Nephron (organoid): ENCODE measurements around the gene TNIK.

Experiments
- H3K27ac Mint-ChIP-seq, 3 experiments: 2 replicates each; pipeline ENCODE4 v1.8.0; 2020; ENCODE audit warnings: mixed read lengths in 3 of 3, mild to moderate bottlenecking in 2 of 3, moderate library complexity in 1 of 3
- H3K27me3 Mint-ChIP-seq: 2 replicates; pipeline ENCODE4 v1.8.0; 2021; ENCODE audit warnings: low read depth, mild to moderate bottlenecking, moderate library complexity, mixed read lengths
- H3K36me3 Mint-ChIP-seq: 2 replicates; pipeline ENCODE4 v1.8.0; 2020; ENCODE audit warnings: low read depth, mixed read lengths
- H3K4me1 Mint-ChIP-seq: 2 replicates; pipeline ENCODE4 v1.8.0; 2020; ENCODE audit warnings: mixed read lengths
- H3K4me3 Mint-ChIP-seq, 3 experiments: 2 replicates each; pipeline ENCODE4 v1.8.0; 2020; ENCODE audit warnings: mild to moderate bottlenecking in 3 of 3, mixed read lengths in 3 of 3, moderate library complexity in 2 of 3
- H3K9me3 Mint-ChIP-seq: 2 replicates; pipeline ENCODE4 v1.8.0; 2020; ENCODE audit warnings: mixed read lengths
- CTCF ChIP-seq, 3 experiments: fragments of 200-600 bp; sonication (generic); IDR thresholded peaks; one replicate each; pipeline ENCODE4 v1.5.0; 2021; ENCODE audit warnings: antibody characterized with exemption in 3 of 3; ENCODE audit not compliant: unreplicated experiment in 3 of 3

The TNIK gene

GRCh38 chr3:171366043-171366442, 94.2 kb downstream of the TNIK start:
- Mint-ChIP-seq H3K9me3 (no peaks in the 10 kb centered on the region), H3K4me1 (peaks cover 45% of the 10 kb centered on the region), H3K27me3 (no peaks in the 10 kb centered on the region), H3K27ac (peak overlapping the region in 1 of 3 experiments; percentile 33), H3K36me3 (no peaks in the 10 kb centered on the region), H3K4me3 (no peak overlapping the region)
- TF ChIP-seq CTCF (IDR thresholded peaks at IDR 0.05; ENCODE audit: unreplicated experiment in 3 of 3), result no peak

- Mint-ChIP-seq H3K36me3 (no peaks in the 10 kb centered on the region), H3K4me1 (peaks cover 41% of the 10 kb centered on the region), H3K27me3 (peaks cover 3% of the 10 kb centered on the region), H3K9me3 (no peaks in the 10 kb centered on the region), H3K4me3 (no peak overlapping the region), H3K27ac (peak overlapping the region; percentile 8 to 61 (median 33))
- TF ChIP-seq CTCF (IDR thresholded peaks at IDR 0.05; ENCODE audit: unreplicated experiment in 3 of 3), result no peak
Measured at GRCh38 chr3:171365489-171365888, 94.7 kb downstream of the TNIK start.

GRCh38 chr3:171364500-171364899, 95.7 kb downstream of the TNIK start:
- H3K4me3 Mint-ChIP-seq, result no peak overlapping the region
- H3K27me3 Mint-ChIP-seq, result peaks cover 4% of the 10 kb centered on the region
- TF ChIP-seq CTCF (IDR thresholded peaks at IDR 0.05; ENCODE audit: unreplicated experiment in 3 of 3), result no peak
- peak overlapping the region in 1 of 3 experiments; percentile 55 for H3K27ac Mint-ChIP-seq
- H3K36me3 Mint-ChIP-seq, result no peaks in the 10 kb centered on the region
- peaks cover 38% of the 10 kb centered on the region for H3K4me1 Mint-ChIP-seq
- H3K9me3 Mint-ChIP-seq, result no peaks in the 10 kb centered on the region

- H3K27me3 Mint-ChIP-seq, result peaks cover 4% of the 10 kb centered on the region
- H3K4me1 Mint-ChIP-seq, result peaks cover 47% of the 10 kb centered on the region
- H3K27ac Mint-ChIP-seq, result peak overlapping the region in 1 of 3 experiments; percentile 7
- H3K36me3 Mint-ChIP-seq, result no peaks in the 10 kb centered on the region
- H3K4me3 Mint-ChIP-seq, result no peak overlapping the region
- no peaks in the 10 kb centered on the region for H3K9me3 Mint-ChIP-seq
- TF ChIP-seq CTCF (IDR thresholded peaks at IDR 0.05; ENCODE audit: unreplicated experiment in 3 of 3), result no peak
Measured at GRCh38 chr3:171363202-171363601, 97.0 kb downstream of the TNIK start.

GRCh38 chr3:171362575-171362974, 97.6 kb downstream of the TNIK start:
- H3K36me3 Mint-ChIP-seq, result no peaks in the 10 kb centered on the region
- peak overlapping the region in 2 of 3 experiments; percentile 7 to 63 for H3K27ac Mint-ChIP-seq
- no peaks in the 10 kb centered on the region for H3K9me3 Mint-ChIP-seq
- no peak overlapping the region for H3K4me3 Mint-ChIP-seq
- H3K4me1 Mint-ChIP-seq, result peaks cover 47% of the 10 kb centered on the region
- no peak for TF ChIP-seq CTCF (IDR thresholded peaks at IDR 0.05; ENCODE audit: unreplicated experiment in 3 of 3)
- peaks cover 4% of the 10 kb centered on the region for H3K27me3 Mint-ChIP-seq

GRCh38 chr3:171358881-171359198, 101.4 kb downstream of the TNIK start:
- TF ChIP-seq CTCF (IDR thresholded peaks at IDR 0.05; ENCODE audit: unreplicated experiment in 3 of 3), result no peak
- no peaks in the 10 kb centered on the region for H3K9me3 Mint-ChIP-seq
- H3K4me1 Mint-ChIP-seq, result peaks cover 34% of the 10 kb centered on the region
- H3K4me3 Mint-ChIP-seq, result no peak overlapping the region
- peaks cover 11% of the 10 kb centered on the region for H3K27me3 Mint-ChIP-seq
- no peaks in the 10 kb centered on the region for H3K36me3 Mint-ChIP-seq
- H3K27ac Mint-ChIP-seq, result peak overlapping the region in 2 of 3 experiments; percentile 27 to 33
